ENCODE results near the gene DGKD.
"Not testable (repeated sequence)": the region's sequence is repeated elsewhere in the genome, so short reads cannot be mapped to it uniquely, and the experiment has no call there.

DGKD gene

DNA sequence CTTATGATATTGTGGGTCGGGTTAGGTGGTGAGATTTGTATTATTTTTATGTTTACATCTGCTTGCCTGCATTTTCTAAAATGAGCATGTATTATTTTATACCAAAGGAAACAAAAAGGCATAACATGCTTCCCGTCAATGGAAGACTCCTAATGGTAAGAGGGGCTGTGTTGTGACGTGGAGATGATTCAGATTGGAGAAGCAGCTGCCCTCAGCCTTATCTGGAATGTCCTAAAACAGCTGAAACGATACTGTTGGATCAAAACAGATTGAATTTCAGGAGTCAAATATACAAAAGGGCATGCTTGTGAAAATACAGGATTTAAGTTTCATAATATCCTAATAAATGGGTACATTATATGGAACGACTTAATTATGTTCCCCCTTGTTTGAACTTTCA lies 19.0 kb downstream of the DGKD start:
- no peak for DNase-seq (ENCODE audit: low read depth)
- TF ChIP-seq, protein P1, sequence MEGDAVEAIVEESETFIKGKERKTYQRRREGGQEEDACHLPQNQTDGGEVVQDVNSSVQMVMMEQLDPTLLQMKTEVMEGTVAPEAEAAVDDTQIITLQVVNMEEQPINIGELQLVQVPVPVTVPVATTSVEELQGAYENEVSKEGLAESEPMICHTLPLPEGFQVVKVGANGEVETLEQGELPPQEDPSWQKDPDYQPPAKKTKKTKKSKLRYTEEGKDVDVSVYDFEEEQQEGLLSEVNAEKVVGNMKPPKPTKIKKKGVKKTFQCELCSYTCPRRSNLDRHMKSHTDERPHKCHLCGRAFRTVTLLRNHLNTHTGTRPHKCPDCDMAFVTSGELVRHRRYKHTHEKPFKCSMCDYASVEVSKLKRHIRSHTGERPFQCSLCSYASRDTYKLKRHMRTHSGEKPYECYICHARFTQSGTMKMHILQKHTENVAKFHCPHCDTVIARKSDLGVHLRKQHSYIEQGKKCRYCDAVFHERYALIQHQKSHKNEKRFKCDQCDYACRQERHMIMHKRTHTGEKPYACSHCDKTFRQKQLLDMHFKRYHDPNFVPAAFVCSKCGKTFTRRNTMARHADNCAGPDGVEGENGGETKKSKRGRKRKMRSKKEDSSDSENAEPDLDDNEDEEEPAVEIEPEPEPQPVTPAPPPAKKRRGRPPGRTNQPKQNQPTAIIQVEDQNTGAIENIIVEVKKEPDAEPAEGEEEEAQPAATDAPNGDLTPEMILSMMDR (IDR thresholded peaks at IDR 0.05; ENCODE audit: insufficient read depth, low read depth, low read length, missing control alignments): no peak
- no peak overlapping the region for H3K4me3 ChIP-seq (ENCODE audit: low read depth, low read length)

DNA sequence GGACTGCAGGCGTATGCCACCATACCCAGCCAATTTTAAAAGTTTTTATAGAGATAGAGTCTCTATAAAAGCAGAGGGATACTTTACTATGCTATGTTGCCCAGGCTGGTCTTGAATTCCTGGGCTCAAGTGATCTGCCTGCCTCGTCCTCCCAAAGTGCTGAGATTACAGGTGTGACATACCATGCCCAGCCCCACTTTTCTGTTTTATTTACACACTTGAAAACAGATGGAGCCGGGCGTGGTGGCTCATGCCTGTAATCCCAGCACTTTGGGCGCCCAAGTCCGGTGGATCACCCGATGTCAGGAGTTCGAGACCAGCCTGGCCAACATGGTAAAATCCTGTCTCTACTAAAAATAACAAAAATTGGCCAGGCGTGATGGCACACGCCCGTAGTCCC lies 20.5 kb downstream of the DGKD start:
- H3K4me3 ChIP-seq (ENCODE audit: low read depth, low read length); DNase-seq (ENCODE audit: low read depth): not testable (repeated sequence)

DNA sequence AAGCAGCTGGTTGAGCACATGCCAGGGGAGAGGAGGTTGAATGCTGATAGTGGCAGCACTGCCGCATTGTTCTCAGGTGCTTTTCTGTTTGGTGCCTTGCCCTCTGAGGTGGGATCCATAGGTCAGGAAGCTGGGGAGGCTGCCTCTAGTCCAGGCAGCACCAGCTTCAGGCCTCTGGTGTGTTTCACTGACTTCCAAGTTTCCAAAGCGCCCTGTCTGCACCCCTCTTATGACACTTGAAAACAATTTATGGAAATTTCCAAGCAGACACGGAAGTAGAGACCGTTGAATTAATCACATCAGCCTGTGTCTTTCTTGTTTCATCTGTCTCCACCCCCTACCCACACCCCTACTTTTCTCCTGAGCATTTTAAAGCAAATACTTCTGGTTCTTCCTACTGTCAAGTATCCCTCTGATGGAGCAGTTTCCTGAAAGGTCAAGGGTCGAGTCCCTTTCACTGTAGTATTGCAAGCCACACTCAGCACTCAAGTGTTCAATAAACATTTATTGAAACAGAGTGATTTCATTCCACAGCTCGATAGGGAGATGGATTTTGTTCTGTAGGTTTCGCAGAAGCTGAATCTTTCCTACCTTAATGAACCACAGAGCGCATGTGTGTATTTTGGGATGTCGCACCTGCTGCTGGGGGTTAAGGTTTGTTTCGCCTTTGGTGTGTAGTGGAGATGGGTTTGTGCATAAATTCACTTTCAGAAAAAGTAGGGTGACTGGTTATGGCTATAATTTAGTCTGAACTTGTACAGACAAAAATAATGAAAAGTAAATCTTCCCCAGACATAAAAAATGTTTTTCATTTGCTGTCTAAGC lies 21.4 kb downstream of the DGKD start:
- no peak overlapping the region for H3K4me3 ChIP-seq (ENCODE audit: low read depth, low read length)
- TF ChIP-seq, protein P1 (IDR thresholded peaks at IDR 0.05; ENCODE audit: insufficient read depth, low read depth, low read length, missing control alignments): no peak
- peak; percentile 63 for DNase-seq (ENCODE audit: low read depth)

DNA sequence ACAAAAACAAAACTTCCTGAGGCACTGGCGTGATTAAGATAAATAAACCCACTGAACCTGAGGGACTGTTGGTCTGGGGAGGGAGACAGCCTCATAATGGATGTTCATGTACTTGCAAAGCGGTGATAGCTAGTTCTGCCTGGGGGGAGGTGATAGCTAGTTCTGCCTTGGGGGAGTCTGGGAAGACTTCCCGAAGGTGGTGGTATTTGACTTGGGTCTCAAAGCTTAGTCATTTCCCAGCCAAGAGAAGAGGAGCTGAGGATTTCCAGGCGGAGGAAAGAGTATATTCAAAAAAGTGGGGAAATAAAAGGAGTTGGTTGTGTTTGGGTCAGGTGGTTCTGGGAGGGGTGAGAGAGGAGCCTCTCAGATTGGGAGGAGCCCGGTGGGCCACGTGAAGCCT lies 24.7 kb downstream of the DGKD start:
- no peak for DNase-seq (ENCODE audit: low read depth)
- H3K4me3 ChIP-seq (ENCODE audit: low read depth, low read length): no peak overlapping the region
- TF ChIP-seq, protein P1 (IDR thresholded peaks at IDR 0.05; ENCODE audit: insufficient read depth, low read depth, low read length, missing control alignments): no peak

DNA sequence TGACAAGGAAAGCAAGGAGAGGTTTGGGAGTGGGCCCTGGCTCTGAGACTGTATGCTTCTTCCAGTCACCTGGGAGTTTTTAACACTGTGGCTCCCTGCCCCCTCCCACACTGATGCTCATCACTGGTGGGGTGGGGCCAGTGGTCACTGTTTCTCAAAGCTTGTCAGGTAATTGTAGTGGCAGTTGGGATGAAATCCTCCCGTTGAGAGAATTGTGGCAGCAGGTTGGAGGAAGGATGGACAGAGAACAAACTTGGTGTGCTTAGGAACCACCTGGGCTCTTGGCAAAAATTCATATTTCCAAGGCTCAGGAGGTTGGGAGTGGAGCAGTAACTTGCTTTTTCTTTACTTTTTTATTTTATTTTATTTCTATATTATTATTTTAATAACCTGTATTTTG lies 25.1 kb downstream of the DGKD start:
- TF ChIP-seq, protein P1 (IDR thresholded peaks at IDR 0.05; ENCODE audit: insufficient read depth, low read depth, low read length, missing control alignments): no peak
- no peak for DNase-seq (ENCODE audit: low read depth)
- H3K4me3 ChIP-seq (ENCODE audit: low read depth, low read length): no peak overlapping the region

DNA sequence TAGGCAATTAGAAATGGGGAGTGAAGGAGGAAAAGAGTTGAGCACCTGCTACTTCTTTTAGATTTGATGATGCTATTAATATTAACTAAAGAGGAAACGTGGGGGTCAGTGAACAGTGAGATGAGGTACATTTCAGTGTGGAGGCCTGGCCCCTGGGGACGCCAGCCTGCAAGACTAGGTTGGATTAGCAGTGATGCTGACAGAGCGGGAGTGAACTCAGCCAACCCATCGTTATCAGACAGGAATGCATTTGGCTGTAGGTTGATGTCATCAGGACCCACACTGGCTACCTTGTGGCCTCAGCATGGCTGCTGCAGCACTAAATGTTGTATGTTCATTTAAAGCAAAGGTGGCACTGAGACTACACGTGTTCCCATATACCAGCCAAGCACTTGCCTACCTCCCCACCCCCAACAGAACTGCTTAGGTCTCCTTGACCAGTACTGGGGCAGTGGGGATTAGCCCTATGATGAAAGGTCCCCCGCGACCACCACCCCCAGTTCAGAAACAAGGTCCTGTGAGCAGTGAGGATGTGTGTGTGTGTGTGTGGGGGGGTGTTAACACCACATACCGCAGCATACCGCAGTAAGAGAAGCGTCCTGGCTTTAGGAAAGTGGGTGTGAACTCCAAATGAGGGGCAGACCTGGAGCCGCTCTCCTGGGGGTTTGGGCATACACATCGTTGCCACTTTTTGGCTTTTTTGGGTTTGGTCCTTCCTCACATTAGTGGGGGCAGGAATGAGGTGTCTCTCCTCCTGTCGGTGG lies 26.0 kb downstream of the DGKD start:
- DNase-seq (ENCODE audit: low read depth): peak; percentile 41
- no peak overlapping the region for H3K4me3 ChIP-seq (ENCODE audit: low read depth, low read length)

More for the DNA sequence above, 26.0 kb downstream of the DGKD start:
- TF ChIP-seq, protein P1 (IDR thresholded peaks at IDR 0.05; ENCODE audit: insufficient read depth, low read depth, low read length, missing control alignments): no peak
